22Rv1 (cell line): Measurements from ENCODE around the gene HOXB7.

ENCODE experiments used
- CTCF ChIP-seq: fragments of 450-650 bp; IDR thresholded peaks from 2 replicates; pipeline ENCODE4 v1.5.1; 2017; ENCODE audit warnings: mild to moderate bottlenecking
- ZFX ChIP-seq: fragments of 450-650 bp; IDR thresholded peaks from 2 replicates; pipeline ENCODE4 v1.6.1; 2017; ENCODE audit warnings: antibody characterized with exemption, borderline replicate concordance

- TF ChIP-seq CTCF, result no peak
- no peak for TF ChIP-seq ZFX
Observed at GRCh38 chr17:48582750-48583069, 28.1 kb downstream of the HOXB7 start.
